GM18868 (cell line): ENCODE results near the gene ZBTB18.
"Not testable (repeated sequence)": the region's sequence is repeated elsewhere in the genome, so short reads cannot be mapped to it uniquely, and the experiment has no call there.

ENCODE experiments used
- ATAC-seq: cut with Tn5 transposase; IDR thresholded peaks from one replicate; pipeline ENCODE4 v1.9.1; 2021; ENCODE audit warnings: mild to moderate bottlenecking, moderate library complexity; ENCODE audit not compliant: unreplicated experiment

Gene ZBTB18

DNA sequence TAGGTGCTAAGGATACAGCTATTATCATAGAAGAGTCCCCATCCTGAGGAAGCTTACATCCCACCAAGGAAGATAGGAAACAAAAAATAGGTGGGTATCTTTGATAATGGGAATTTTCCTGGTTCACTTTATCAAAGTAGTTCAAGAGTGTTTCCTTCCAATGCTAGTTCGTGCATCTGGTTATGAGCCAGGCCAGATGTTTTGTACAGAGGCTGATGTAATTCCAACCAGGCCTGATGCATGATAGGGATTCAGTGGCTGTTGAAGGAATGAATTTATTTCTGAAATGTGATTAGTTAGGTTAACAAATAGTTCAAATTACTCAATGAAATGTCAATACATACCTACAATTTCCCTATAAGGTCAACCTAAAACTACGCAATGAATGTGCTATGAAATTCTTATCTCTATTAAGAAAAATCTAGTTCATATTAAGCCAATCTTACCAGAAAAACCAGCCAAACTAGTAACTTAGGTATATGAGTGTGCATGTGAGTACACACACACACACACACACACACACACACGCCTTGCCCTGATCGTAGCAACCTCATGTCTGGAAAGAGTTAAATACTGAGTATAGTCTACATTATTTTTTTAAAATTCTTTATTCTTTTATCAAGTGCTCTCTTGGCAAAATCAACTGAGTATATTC, 9.5 kb upstream of the ZBTB18 start:
- ATAC-seq: no peak

DNA sequence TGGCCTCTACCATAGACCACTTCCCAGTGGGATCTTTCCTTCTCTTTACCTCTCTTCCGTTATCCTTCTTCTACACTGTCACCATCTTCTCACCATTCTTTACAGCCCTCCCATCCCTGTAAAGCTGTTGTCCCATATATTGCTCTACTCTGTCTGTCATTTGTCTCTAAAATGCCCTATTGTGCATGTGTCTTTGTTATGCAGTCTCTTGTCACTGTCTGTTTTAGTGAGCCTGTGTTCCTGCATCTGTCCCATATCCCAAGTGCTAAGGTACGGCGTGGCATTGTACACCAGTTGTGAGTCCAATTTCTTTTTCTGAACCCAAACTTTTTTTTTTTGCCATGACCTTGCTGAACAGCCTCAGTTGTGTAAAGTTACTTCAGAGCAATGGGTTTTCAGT, 8.8 kb upstream of the ZBTB18 start:
- ATAC-seq: no peak

DNA sequence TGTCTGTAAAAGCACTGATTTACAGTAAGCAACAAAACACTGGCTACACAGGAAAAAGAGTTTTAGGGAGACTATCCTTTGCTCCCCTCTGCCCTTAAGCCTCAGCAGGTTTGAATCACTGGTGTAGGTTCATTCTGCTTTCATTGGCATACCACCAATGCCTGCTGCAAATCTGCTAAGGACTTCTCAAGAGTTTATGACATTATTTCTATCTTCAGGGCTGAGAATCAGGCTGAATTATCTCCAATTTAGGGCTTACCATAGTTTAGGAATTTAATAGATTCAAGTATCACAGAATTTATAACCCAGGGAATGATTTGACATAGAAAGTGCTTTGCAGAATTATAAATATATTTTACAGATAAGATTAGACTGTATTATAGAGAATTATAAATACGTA, 6.7 kb upstream of the ZBTB18 start:
- no peak for ATAC-seq

DNA sequence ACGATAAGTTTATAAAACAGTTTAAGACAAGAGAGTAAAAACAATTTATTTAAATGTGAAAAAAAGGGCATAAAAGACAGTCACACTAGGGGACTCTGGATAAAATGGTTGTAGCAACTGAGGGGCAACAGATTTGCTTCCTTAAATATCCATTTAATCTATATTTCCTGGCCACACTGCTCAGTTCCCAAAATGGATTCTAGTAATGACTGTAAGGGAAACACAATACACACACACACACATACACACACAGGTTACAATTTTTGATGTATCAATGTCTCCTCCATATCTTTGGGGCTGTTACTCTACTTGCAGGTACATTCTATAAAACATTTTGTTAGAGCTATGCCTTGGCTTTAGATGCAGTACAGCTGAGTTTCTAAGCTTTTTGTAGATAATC, 4.8 kb upstream of the ZBTB18 start:
- ATAC-seq: not testable (repeated sequence)

DNA sequence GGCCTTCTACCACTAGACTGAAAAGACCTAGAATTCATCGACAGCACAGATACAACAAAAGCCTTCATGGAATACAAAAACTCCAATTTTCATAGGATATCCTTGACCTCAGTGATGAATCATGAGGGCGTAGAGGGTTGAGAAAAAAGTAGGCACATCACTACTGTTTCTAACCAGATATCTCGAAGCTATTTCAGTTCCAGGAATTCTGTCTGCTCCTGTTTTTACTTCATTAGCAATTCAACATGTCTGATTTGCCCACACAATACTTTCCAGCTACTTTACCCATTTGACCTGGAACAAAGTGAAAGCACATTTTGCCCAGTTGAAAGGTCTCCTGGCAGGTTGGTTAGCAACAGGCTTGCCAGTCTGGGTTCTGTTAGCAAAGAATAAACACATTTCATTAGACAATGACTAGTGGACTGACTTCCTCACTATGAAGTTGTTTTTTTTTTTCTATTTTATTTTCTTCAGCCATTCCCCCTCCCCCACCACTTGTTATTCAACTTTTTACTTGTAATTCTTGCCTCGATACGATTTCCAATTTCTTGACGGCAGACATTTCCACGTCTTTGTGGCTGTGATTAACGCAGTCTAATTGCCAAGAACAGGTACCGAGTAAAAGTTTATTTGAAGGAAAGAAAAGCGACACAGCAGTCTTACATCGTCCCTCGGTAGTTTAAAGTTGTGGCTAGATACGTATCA, 4.0 kb upstream of the ZBTB18 start:
- no peak for ATAC-seq

DNA sequence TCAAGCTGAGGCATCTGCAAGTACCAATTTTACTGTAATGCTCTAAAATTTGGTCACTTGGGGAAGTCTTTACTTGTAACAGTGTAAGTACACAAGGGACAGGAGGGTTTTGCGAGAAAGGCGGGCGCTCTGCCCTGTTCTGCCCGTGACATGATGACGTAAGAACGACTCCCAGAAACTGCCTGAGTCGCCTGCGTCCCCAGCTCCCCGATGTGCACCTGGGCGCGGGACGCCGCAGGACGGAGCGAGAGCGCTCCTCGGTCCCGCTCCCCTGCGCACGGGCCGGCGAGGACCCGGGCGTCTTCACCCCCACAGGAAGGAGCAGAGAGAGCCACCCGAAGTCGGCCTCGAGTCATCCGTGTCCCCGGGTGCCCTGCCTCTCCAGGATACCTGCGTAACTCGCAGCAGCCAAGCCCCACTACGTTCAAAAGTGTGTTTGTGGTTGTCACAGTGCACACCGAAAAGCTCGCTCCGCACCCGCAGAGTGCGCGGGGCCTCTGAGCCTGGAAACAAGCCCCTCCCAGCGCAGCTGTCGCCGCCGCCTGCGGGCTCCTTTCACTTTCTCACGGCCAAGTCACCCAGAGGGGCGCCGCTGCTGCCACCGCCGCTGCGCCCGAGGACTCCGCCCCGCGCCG, 3.3 kb upstream of the ZBTB18 start:
- ATAC-seq: peak; percentile 68

DNA sequence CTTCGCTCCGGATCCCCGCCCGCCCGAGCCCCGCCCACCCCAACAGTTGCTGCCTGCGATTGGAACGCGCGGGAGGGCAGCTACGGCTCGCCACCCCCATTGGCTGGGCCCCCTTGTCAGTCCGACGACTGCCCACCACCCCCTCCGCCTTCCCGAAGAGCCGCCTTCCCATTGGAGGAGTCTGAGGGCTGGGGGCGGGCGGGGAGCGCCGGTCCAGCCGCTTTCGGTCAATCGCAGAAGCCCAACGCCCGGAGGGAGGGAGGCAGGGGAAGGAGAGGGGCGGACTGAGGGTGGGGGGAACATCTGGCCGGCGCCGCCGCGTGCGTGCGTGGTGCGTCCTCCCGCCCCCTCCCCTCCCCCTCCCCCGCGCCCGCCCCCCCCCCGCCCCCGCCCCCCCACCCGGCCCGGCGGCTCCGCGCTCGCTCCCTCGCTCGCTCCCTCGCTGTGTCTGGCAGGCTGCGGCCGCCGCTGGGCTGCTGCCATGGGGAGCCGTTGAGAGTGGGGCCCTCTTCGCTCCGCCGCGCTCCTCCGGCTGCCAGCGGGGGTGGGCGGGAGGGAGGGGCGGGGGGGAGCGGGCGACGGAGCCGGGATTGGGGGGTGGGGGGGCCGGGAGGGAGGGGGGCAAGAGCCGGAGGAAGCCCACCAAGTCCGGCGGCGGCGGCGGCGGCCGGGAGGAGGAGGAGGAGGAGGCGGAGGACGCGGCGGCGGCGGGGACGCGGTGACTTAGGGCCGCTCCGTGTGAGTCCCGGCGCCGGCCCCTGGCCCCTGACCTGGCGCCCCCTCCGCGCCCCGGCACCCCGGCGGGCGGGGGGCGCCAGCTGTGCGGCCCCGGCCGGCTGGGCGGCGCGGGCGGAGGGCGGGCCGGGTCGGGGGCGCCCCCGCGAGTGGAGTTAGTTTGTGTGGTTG, 2.6 kb upstream of the ZBTB18 start:
- peak; percentile 77 for ATAC-seq

DNA sequence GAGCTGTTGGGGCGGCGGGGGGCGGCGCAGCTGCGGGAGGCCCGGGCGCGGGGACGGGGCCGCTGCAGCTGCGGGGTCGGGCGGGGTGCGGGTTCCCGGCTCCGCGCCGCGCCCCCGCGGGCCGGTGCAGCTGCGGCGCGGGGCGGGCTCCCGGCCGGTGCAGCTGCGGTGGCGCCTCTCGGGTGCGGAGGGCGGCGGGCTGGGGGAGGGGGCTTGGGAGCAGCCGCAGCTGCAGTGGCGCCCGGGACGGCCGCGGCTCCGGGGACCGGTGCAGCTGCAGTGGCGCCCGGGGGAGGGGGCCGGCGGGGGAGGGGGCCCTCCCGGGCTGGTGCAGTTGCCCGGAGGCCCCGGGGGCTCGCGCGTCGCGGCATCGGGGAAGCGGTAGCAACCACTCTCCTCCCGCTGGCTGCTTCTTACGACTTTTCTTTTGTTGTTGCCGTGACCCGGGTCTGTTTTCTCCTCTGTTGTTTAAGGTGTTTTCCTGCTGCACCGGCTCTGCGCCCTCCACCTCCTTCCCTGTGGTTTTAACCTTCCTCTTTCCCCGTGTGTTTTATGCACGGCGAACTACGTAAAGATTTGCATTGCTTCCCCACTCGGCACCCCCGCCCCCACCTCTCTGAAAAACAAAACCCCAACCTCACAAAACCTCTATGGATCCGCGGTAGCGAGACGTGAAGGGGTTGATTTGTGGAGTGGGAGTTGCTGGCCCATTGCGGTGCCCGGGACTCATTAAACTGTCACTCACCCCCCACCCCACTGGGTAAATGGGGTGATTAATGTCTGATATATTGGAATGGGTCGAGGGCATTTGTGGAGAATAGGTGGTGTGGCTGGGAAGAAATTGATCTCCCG, 1.7 kb upstream of the ZBTB18 start:
- ATAC-seq: no peak

DNA sequence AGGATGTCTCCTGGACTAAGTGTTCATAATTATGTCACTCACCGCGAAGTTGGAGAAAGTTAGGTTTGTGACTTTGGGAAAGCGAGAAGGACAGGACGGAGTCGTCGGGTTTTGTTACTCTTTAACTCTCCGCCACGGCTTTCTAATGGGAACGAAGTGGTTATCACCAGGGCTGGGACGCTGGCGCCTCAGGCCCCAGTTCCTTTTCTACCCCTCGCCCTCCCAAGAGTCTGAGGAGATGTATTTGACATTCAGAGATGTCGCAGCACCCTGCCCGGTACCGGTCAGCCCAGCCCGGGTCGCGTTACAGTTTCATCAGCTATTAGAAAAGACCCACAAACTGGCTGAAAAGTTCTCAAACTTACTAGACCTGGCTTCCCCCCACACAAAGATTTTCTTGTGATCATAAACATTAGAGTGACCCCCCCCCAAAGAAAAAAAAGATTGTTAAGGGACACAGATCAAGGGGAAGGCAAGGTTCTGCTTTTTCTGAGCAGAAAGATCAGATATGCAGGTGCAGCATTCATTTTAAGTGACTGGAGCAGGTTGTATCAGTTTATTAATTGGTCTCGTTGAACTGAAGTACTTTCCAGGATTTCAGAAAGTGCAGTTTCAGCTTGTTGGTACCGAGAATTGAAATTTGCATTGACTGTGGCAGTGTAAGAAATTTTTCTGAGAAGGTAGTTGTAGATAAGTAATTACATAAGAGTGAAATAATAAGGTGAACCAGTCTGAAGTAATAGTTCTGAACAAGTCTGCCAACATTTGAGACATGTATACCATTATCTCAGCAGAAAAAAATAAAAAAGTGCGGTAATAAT, 859 bp upstream of the ZBTB18 start:
- ATAC-seq: no peak

DNA sequence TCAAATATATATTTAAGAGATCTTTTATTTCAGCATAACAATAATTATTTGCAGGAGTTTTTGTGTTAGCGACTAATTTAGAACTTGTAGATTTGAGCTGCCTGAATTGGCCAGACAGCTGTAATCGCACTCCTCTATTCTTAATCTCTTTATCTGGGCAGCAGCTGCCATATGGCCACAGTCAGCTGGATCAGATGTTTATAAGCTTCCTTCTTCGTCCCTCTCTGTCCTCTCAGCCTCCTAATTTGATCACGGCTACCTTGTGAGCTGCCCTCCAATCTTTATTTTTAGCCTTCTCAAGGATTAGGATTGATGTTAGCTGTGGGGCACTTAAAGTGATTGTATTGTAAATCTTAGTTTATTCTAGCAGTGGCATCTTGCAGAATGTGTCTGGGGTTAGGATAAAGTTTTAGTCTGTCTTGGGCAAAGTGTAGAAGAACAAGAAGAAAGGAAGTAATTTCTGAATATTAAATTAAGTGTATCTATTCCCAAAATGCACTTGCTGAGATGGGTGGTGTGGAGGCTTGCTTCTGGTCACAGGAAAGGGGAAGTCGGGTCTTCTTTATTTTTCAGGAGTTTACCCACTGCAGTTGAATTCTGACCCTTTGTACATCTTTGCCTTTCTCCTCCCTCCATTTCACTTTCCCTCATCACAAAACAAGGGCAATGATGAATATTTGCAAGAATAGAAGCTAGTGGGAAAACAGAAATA, 1.1 kb downstream of the ZBTB18 start:
- ATAC-seq: no peak

DNA sequence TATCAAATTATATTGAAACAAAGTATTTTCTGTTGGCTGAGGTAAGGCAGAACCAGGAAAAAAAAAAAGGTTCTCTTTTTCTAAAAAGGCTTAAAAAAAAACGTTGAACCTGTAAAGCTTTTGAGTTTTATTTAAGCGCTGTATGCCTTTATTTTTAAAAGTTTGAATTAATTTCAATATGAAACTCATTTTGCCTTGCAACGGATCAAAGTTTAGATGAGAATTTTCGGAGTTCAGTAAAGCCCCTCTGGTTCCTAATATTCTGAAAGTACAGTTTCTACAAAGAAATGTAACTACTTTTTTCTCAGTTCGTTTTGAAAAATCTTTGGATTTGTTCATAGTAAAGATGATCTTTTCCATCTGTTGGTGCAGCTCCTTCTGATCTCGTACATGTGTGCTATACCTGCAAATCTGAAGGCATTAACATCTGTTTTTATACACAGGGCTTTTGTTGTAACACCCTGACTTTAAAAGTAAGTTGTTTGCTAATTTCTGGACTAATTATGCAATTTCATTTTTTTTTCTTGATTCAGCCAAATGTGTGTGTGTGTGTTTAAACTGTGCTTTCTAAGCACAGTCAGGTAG, 1.7 kb downstream of the ZBTB18 start:
- no peak for ATAC-seq

DNA sequence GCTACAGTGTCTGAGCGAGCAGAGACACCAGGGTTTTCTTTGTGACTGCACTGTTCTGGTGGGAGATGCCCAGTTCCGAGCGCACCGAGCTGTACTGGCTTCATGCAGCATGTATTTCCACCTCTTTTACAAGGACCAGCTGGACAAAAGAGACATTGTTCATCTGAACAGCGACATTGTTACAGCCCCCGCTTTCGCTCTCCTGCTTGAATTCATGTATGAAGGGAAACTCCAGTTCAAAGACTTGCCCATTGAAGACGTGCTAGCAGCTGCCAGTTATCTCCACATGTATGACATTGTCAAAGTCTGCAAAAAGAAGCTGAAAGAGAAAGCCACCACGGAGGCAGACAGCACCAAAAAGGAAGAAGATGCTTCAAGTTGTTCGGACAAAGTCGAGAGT, 2.7 kb downstream of the ZBTB18 start:
- no peak for ATAC-seq

DNA sequence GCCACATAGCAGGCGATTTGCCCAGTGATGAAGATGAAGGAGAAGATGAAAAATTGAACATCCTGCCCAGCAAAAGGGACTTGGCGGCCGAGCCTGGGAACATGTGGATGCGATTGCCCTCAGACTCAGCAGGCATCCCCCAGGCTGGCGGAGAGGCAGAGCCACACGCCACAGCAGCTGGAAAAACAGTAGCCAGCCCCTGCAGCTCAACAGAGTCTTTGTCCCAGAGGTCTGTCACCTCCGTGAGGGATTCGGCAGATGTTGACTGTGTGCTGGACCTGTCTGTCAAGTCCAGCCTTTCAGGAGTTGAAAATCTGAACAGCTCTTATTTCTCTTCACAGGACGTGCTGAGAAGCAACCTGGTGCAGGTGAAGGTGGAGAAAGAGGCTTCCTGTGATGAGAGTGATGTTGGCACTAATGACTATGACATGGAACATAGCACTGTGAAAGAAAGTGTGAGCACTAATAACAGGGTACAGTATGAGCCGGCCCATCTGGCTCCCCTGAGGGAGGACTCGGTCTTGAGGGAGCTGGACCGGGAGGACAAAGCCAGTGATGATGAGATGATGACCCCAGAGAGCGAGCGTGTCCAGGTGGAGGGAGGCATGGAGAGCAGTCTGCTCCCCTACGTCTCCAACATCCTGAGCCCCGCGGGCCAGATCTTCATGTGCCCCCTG, 3.3 kb downstream of the ZBTB18 start:
- no peak for ATAC-seq

DNA sequence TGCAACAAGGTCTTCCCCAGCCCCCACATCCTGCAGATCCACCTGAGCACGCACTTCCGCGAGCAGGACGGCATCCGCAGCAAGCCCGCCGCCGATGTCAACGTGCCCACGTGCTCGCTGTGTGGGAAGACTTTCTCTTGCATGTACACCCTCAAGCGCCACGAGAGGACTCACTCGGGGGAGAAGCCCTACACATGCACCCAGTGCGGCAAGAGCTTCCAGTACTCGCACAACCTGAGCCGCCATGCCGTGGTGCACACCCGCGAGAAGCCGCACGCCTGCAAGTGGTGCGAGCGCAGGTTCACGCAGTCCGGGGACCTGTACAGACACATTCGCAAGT, 3.8 kb downstream of the ZBTB18 start:
- no peak for ATAC-seq

DNA sequence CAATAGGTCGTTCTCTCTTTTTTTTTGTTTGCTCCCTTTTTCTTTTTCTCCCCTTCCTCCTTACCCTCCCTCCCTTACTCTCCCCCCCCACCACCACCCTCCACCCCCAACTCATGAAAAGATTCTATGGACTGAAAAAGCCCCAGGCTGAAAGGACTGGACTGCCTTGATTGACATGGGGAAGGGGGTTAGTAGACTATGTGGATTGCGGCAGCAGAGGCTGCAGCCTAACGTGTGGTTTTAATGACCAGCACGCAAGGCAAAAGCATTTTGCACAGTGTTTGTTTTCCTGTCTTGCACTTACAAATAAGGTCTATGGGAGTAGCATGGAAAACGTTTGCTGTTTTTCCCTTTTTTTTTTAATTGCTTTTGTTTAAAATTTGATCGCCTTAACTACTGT, 5.5 kb downstream of the ZBTB18 start:
- ATAC-seq: no peak

DNA sequence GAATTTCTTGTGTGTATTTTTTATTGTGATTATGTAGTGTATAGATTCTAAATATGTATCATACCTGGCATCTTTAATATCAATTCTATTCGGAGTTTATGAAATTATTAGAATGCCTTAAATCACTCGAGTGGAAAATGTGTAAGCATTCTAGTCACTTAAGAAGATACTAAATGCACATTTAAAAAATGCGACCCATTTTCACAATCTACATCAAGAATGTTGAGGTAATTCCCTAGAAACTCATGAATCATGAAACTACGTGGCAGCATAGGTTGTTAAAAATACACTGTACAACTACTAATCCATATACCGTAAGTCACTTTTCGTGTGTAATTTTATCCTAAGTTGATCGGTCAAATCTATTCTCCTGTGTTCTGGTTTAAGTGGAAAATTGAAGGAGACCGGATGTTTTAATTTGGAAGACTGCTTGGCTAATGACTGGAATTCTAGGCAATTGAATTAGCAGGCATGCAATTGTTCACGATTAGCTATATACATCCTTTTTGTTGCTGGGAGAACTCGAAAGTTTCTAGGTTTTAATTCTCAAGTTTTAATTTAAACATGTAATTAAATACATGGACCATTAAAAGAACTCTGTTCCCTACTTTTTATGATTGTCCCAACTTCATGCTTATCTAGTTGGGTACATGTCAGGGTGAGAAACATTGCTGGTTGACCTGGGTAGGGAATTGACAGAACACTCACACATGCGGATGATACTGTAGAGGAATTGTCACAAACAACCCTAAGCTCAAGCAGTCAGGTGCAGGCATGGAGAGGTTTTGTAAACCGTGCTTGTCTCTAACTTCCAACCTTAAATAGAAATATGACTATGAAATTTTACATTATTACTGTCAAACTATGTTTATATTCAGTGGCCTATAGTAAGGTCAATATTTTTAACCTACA, 6.6 kb downstream of the ZBTB18 start:
- no peak for ATAC-seq

DNA sequence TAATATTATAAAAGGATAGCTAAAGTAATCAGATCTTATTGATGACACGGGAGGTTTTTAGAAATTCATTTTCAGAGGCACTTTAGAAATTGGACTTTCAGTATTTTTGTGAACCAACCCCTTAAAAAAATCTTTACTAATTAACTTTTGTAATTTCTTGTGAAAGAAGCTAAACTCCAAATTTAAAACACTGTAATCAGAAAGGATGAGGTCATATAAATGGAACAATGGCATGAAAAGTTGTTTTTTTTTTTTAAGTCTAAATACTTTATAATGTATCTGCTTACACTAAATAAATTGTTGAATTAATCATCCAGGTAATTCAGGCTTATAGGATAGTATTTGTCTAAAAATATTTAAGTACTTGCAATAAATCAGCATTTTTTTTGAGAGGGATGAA, 9.0 kb downstream of the ZBTB18 start:
- no peak for ATAC-seq
